Measurements from ENCODE around the gene EXOSC10. TPM values are rescaled to one million over a fixed set of nuclear protein-coding genes. Genes with fewer than 3 reads are reported as not detected.
A peak's percentile ranks its signal among the peaks of the same experiment; 100 is the strongest.
"Not testable (repeated sequence)": the region's sequence is repeated elsewhere in the genome, so short reads cannot be mapped to it uniquely, and the experiment has no call there.

The EXOSC10 gene
- polyA plus RNA-seq, 4 donors: 70.6 to 102 (median 87.0) TPM

DNA sequence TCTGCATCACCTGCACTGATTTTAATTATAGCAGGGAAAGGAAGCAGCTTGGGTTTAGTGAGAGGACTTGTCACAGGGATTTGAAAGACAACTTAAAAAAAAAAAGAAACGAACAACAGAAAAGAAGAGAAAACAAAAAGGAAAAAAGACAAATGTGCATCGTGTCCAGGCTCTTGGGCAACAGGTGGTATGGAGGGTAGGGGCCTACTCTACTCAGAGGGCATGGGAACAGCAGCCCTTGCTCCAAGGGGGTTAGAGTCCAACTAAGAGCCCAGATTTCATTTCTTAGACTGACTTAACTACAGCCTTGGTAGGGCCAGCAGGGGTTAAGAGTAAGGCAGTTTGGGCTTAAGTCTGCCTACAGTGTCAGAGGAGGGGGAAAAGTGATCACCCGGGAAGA lies 15.3 kb upstream of the EXOSC10 start:
- DNase-seq (ENCODE audit: low read depth in 4 of 4, low spot score in 3 of 4): no peak

DNA sequence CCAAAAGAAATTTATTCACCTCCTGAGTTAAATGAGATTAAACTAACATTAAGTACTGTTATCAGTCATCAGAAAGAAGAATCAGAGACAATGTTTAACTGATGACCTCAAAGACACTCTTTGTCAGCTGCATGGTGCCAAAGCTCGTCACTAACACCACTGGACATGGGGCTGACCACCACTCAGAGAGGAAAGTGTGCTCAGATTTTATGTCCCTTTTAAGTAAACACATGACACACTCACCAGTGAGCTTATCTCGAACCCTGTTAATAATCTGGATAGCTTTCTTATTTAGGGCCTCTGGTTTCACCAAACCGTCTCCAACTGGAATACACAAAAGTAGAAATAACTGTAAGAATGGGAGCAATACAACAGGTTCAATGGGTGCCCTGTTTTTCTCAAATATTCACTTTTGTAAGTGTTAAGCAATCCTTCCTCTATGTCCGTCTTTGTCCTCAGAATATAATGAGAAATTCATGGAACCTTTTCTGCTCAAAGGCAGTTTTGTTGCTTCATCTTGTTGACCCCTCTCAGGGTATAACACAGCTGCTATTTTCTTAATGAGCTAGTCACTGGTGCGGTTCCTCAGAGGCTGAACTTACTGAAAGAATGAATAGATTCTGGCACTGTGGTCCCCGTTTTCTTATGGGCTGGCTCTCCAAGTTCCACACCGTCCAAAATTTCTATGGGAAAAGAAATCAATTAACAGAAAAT lies 9.5 kb upstream of the EXOSC10 start:
- no peak for DNase-seq (ENCODE audit: low read depth in 4 of 4, low spot score in 3 of 4)

DNA sequence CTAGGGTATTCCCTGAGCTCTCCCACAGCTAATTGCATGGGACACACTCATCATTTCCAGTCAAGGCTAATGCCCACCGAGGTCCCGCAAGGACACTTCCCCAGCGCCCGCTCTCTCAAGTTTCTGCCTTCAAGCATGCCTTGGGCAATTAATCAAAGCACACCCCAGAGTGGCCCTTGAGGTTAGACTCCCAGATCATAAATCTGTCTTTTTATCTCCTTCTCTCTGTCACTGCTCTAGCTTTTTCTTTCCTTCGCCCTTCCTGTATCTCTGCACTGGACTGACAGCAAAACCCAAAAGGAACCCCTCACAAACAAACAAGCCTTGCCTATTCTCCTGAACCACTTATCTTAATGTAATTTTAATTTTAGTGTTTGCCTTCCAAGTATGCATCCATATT lies 7.9 kb upstream of the EXOSC10 start:
- peak in 2 of 4 donors; percentile 5 to 47 for DNase-seq (ENCODE audit: low read depth in 4 of 4, low spot score in 3 of 4)

DNA sequence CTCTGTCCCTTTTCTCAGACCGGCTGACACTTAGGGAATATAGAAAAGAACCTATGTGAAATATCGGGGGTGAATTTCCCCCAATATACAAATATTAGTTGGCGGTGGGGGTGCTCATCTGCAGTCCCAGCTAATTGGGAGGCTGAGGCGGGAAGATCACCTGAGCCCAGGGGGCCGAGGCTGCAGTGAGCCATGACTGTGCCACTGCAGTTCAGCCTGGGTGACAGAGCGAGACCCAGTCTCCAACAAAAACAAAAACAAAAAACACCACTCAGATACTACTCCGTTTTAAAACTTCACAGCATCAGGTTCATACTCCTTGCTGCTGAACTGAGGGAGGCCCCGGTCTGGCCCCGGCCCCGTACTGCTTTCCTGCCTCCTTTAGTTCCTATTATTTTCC lies 5.9 kb upstream of the EXOSC10 start:
- no peak for DNase-seq (ENCODE audit: low read depth in 4 of 4, low spot score in 3 of 4)

DNA sequence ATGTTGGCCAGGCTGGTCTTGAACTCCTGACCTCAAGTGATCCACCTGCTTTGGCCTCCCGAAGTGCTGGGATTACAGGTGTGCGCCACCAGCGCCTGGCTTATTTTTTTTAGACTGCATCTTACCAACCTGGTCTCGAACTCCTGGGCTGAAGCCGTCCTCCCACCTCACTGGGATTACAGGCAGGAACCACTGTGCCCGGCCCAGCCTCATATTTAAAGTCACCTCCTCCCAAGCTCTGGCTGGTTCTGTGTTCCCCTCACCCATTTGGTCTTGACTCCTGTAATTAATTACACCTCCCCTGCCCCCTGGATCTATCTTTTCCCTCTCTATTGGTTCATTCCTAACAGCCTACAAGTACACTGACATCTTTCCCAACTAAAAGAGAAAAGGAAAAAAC lies 1.7 kb upstream of the EXOSC10 start:
- no peak for DNase-seq (ENCODE audit: low read depth in 4 of 4, low spot score in 3 of 4)

DNA sequence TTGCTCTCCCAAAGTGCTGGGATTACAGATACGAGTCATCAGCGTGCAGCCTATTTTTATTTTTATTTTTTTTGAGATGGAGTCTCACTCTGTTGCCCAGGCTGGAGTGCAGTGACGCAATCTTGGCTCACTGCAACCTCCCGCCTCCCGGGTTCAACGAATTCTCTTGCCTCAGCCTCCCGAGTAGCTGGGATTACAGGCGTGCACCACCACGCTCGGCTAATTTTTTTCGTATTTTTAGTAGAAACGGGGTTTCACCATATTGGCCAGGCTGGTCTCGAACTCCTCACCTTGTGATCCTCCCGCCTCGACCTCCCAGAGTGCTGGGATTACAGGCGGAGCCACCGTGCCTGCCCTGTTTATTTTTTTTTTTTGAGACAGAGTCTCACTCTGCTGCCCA lies 1.1 kb upstream of the EXOSC10 start:
- DNase-seq (ENCODE audit: low read depth in 4 of 4, low spot score in 3 of 4): not testable (repeated sequence)

DNA sequence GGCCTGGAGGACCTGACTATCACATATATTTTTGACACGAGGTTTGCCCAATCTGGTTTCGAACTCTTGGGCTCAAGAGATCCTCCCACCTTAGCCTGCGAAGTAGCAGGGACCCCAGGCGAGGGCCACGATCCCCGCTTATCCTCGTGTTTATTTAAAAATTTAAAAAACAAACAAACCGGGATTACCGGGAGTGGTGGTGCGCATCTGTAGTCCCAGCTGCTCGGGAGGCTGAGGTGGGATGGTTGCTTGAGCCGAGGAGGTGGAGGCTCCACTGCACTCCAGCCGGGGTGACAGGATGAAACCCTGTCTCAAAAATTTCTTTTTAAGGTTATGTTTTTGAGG lies 452 bp upstream of the EXOSC10 start:
- peak in 1 of 4 donors; percentile 12 for DNase-seq (ENCODE audit: low read depth in 4 of 4, low spot score in 3 of 4)

DNA sequence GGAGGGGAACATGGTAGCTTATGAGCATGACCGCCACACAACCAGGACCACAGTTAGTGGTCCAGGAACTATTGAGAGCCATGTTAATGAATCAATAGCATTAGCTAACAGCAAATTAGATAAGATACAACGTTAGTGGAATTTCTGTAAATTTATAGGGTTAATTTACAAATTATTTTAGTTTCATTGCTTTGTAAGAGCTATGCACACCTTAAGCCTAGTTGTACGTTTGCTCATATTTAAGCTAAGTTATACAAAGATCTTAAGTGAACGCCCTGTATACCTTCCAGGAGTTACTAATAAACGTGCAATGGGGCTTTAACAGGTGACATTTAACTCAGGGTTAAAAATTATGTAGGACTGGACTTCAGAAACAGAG lies 749 bp downstream of the EXOSC10 start:
- DNase-seq (ENCODE audit: low read depth in 4 of 4, low spot score in 3 of 4): no peak

DNA sequence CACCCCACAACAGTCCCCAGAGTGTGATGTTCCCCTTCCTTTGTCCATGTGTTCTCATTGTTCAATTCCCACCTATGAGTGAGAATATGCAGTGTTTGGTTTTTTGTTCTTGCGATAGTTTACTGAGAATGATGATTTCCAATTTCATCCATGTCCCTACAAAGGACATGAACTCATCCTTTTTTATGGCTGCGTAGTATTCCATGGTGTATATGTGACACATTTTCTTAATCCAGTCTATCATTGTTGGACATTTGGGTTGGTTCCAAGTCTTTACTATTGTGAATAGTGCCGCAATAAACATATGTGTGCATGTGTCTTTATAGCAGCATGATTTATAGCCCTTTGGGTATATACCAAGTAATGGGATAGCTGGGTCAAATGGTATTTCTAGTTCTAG lies 15.9 kb downstream of the EXOSC10 start:
- DNase-seq (ENCODE audit: low read depth in 4 of 4, low spot score in 3 of 4): not testable (repeated sequence)

DNA sequence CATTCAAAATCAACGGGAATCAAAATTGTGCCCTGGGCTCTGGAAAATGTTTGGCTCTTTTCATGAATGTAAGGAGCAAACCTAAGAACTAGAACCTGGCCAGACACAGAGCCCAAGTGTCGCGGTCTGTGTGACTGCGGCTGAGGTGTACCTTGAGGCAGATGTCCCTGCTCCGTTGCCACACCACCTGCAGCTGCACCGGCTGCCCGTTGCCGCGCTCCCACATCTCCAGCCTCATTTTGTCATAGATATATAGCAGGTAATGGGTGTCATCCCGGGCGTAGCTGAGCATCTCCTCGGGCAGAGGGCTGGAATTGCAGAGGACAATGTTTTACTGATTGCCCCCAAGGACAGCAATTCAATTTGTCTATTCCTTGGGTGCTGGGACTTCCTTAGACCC lies 18.7 kb downstream of the EXOSC10 start:
- no peak for DNase-seq (ENCODE audit: low read depth in 4 of 4, low spot score in 3 of 4)

DNA sequence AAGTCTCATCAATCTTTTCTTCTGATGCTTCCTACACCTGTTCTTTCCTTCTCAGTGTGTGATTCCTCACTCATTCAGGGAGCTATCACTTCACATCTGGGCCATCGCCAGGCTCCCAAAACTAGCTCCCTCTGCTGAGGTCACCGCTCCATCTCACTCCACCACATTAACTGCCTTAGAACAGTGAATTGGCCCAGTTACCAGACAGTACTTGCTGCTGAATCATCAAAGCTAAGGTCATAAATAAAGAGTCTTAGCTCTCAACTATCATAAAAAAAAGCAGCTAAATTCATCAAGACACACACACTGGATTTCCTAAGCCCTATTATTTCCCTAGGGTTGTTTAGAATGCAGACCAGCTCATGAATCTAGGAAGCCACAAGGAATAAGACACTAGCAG lies 21.0 kb downstream of the EXOSC10 start:
- no peak for DNase-seq (ENCODE audit: low read depth in 4 of 4, low spot score in 3 of 4)

DNA sequence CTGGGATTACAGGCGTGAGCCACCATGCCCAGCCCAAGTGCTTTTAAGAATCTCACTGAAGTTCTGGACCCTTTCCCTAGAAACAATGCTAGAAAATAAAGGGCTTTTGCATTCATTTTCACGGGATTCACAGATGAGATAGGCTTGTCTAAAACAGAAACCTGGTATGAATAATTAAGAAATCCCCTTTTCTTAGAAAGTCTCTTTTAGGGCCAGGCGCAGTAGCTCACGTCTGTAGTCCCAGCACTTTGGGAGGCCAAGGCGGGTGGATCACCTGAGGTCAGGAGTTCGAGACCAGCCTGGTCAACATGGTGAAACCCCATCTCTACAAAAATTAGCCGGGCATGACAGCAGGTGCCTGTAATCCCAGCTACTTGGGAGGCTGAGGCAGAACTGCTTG lies 26.3 kb downstream of the EXOSC10 start:
- DNase-seq (ENCODE audit: low read depth in 4 of 4, low spot score in 3 of 4): not testable (repeated sequence)

DNA sequence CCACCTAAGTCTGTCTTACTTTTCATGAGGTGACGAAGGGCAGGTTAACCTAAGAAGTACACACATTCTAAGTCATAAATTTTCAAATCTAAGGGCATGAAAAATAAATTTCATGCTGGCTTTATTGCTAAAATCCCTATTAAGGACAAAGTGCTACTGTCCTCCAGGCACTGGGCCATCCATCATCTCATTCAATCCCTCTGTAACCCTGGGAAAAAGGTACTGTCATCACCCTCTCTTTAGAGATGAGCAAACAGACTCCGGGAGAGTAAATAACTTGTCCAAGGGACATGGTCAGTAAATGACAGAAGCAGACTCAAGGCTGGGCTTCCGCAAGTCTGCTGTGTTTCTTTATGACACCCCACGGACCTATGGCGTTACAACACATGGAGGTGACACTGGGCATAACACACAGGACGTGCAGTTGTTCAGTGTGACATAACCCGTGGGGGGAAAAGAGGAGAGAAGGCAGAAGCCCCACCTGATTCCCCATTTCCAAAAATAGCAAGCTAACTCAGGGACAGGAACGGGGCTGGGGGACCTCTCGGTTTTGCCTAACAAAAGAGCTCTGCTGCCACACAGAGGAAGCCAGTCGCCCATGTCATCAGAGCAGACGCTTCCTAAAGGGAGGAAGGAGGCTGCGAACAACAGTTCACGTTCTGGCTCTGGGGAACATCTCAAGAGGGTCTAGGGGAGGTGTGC lies 27.3 kb downstream of the EXOSC10 start:
- DNase-seq (ENCODE audit: low read depth in 4 of 4, low spot score in 3 of 4): no peak

DNA sequence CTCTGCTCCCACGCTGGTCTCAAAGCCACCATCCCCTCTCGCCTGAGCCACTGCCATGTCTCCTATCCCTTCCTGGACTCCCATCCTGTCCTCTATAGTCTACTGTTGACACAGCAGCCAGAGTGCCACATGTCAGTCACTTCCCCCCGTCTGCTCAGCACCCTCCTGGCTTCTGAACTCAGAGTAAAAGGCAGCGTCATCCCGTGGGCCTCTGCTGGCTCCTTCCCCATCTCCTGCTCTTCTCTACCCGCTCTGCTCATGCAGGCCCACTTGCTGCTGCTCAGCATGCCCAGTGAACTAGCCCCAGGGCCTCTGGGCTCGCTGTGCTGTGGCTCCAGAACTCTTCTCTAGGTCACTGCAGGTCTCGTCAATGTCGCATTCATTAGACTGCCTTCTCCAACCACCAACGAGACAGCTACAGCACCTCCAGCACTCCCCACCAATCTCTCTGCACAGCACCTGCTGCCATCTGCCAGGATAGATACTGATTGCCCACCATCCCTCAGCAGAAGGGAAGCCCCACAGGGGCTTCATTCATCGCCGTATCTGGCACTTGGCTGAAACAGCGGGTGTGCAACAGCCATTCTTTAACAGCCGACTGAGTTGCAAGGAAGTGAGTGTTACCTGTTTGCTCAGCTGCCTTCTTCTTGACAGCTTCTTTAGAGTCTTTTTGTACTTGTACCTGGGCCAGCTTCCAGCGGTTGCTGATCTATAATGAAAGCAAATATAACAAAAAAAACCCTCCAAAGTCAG lies 28.0 kb downstream of the EXOSC10 start:
- no peak for DNase-seq (ENCODE audit: low read depth in 4 of 4, low spot score in 3 of 4)

DNA sequence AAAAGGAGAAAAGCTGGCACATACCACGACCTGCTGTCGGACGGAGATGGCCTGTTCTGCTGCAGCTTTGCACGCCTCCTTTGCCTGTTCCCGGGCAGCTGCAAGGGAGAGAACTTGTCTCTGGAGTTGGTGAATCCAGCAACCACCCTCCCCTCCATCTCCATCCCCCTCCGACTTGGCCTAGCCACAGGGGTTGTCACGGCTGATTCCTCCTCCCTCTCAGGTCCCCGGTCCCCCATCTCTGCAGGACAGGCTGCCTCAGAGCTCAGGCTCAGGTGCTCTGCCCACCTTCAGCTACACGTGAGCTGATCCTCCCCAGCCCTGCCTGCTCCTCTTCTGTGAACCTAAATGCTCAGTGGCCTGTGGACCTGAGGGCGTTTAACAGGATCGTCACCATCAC lies 28.8 kb downstream of the EXOSC10 start:
- no peak for DNase-seq (ENCODE audit: low read depth in 4 of 4, low spot score in 3 of 4)

DNA sequence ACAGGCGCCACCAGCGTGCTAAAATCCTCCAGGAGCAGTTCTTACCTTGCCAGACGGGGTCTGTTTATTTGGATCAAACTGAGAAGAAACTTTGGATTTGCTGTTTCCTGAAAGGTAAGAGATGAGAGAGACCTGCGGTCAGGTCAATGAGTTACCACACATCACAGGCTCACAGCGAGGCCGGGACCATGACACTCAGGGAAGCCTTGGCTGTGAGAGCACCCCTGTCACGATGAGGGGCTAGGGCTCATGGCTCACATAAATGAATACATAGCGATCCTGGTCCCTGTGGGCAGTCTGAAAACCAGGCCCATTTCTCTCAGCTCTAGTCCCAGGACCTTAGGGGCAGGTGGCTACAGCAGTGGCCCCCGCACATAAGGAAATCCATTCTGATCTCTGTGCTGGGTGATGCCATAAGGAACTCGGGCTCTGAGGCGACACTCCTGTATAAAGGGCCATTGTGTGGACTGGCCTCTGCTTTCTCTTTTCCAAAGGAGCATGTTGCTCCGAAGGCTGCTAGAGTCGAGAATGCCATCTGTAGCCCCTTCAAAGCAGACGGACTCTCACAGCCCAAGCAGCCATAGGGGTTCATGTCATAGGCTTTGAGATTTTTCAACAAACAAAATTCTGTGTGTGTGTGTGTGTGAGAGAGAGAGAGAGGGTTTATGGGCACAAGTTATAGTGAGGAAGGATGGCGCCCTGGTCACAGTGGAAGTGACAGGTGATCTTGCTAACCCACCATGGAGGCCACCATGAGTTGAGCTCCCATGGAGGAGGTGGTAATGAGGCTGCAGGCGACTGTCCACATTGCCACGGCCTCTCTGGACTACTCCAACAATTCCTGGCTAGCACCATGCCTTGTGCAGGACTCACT lies 30.8 kb downstream of the EXOSC10 start:
- DNase-seq (ENCODE audit: low read depth in 4 of 4, low spot score in 3 of 4): no peak

DNA sequence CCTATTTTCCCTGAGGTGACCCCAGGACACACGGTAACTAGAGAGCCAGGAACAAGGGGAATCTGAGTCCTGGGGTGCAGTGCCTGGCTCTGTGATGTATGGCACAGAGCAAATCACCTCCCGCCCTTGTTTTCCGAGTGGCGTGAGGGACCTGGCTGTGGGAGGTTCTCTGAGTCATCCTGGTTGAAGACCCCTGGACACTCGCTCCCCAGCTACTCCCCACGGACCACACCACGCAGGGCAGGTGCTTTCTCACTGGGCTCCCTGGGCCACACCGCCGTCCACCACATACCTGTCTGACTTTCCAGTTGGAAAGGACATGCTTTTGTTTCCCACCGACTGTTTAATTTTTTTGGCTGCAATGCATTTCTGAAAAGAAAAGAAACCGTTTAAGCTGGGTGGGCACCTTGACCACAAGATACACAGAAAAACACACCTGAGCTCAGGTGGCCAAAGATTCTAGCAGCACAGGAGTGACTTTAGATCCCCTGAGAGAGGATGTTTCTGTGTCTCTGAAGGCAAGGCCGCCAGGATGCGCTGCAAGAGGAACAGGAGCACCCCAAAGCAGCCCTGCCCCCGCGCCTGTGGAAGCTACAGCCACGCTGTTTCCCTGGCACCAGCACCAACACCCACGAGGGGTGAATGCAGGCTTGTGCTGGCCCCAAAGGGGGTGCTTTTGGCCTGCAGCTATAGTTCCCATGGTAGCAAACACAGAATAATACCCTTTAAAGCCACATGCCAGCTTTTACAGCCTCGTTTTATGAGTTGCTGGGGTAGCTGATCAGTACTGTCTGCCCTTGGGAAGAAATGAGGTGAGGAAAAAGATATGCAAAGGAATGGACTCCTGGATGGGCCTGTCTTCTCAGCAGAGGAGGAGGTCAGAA lies 31.7 kb downstream of the EXOSC10 start:
- no peak for DNase-seq (ENCODE audit: low read depth in 4 of 4, low spot score in 3 of 4)

DNA sequence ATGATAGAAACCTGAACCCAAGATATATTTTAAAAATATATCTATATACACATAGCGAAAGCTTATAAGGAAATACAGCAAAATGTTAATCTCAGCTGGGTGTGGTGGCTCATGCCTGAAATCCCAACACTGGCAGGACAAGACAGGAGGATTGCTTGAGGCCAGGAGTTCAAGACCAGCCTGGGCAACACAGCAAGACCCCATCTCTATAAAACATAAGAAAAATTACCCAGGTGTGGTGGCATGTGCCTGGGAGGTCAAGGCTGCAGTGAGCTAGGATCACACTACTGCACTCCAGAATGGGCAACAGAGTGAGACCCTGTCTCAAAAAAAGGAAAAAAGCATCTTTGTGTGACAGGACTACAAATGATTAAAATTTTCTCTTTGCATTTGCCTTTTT lies 33.9 kb downstream of the EXOSC10 start:
- no peak for DNase-seq (ENCODE audit: low read depth in 4 of 4, low spot score in 3 of 4)

DNA sequence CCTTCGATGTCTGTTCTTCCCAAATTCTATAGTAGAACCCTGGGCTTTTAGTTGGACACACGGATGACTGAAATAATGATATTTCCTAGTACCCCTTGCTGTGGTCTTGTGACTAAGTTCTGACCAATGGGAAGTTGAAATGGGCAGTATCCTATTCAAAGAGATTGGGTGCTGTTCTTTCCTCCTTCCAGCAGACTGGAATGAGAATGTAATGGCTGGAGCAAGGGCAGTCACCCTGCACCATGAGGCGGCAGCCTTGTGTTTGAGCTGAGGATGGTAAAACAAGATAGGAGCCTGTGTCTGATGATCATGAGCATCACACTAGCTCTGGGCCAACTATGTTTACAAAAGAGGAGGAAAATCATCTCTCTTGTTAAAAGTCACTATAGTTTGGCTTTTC lies 34.7 kb downstream of the EXOSC10 start:
- no peak for DNase-seq (ENCODE audit: low read depth in 4 of 4, low spot score in 3 of 4)

All from left renal pelvis (tissue), 4 donors.